ENCODE results near the gene STXBP6.

Gene STXBP6

DNA sequence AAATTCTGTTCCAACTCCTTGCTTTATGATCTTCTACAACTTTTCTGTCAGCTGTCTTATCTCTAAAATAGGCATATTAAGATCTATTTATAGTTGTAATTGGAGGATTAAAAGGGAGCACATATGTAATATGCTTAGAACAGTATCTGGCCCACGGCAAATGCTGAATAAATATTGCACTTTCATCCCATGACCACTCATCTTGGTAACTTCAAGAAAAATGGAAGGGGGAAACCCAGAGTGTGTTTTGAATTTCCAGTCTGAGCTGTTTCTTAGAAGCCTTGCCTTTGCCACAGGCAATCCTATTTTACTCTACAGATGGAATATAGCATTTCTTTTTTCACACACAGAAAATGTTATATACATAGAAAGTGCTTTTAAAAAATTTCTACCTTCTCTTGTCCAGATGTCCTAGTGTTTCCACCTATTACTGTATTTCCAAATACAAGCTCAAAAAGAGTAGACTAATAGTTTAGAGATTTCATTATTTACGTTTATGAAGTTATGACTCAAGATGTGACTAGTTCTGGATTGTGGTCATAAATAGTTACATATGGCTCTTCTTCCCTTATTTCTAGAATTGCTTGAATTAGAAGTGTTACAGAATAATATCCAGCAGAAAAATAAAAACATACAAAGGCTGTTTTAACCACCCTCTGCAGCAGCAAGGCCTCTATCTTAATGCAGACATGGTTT, 6.2 kb upstream of the STXBP6 start:
- Histone ChIP-seq H3K4me3 (ENCODE audit: low read depth, low read length) (no peak overlapping the region), H3K9me3 (ENCODE audit: control insufficient read depth, insufficient read depth, low read depth, low read length) (no peaks in the 10 kb centered on the region), H3K36me3 (ENCODE audit: control insufficient read depth in 2 of 2, insufficient read depth in 1 of 2, low read length in 2 of 2) (no peaks in the 10 kb centered on the region), H3K27ac (ENCODE audit: extremely low read depth, low read depth, low read length) (no peak overlapping the region), H3K4me1 (ENCODE audit: control insufficient read depth, insufficient read depth, low read length) (0 out of 2 replicates have a peak, but pooled peaks cover under 1% of the 10 kb centered on the region)
- ChIA-PET CTCF (interaction anchor here (0.6 to 1.4 kb wide), 3 partner anchors 37 to 378 kb away, joined by 3 to 4 read pairs (median 3); no protein-coding TSS in a partner anchor), POLR2A (no interaction called here)
- TF ChIP-seq BCL11B (tag by site-specific recombination; IDR thresholded peaks at IDR 0.05; ENCODE audit: low read depth) (no peak), ZBTB21 (tag by site-specific recombination; IDR thresholded peaks at IDR 0.05) (no peak)
- TF ChIP-seq, protein P1, sequence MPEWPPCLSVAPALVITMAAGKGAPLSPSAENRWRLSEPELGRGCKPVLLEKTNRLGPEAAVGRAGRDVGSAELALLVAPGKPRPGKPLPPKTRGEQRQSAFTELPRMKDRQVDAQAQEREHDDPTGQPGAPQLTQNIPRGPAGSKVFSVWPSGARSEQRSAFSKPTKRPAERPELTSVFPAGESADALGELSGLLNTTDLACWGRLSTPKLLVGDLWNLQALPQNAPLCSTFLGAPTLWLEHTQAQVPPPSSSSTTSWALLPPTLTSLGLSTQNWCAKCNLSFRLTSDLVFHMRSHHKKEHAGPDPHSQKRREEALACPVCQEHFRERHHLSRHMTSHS (tag by site-specific recombination; IDR thresholded peaks at IDR 0.05) = no peak

DNA sequence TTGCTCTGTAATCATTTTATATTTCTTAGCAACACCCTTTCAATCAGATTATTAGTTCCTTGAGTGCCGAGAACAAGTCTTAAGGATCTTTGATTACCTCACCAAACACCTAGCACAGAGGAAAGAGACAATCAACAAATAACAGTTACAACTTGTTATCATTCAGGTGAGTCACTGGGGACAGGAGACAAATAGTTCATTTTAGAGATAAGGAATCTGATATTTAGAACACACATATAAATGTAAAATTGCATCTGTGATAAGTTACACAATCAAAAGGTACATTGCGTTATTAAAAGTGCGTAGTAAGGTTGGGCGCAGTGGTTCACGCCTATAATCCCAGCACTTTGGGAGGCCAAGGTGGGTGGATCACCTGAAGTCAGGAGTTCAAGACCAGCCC, 5.1 kb upstream of the STXBP6 start:
- peaks cover 8% of the 10 kb centered on the region; the same call in 1 of the 2 replicates for H3K4me1 ChIP-seq (ENCODE audit: control insufficient read depth, insufficient read depth, low read length)
- no peak for TF ChIP-seq ZNF707 (tag by site-specific recombination; IDR thresholded peaks at IDR 0.05)
- no peak for TF ChIP-seq ZNF146 (tag by site-specific recombination; IDR thresholded peaks at IDR 0.05)
- no peak for TF ChIP-seq GLI4 (tag by site-specific recombination; IDR thresholded peaks at IDR 0.05)
- no peak for TF ChIP-seq EGR2 (tag by site-specific recombination; IDR thresholded peaks at IDR 0.05; ENCODE audit: low read depth)
- TF ChIP-seq, protein P2, sequence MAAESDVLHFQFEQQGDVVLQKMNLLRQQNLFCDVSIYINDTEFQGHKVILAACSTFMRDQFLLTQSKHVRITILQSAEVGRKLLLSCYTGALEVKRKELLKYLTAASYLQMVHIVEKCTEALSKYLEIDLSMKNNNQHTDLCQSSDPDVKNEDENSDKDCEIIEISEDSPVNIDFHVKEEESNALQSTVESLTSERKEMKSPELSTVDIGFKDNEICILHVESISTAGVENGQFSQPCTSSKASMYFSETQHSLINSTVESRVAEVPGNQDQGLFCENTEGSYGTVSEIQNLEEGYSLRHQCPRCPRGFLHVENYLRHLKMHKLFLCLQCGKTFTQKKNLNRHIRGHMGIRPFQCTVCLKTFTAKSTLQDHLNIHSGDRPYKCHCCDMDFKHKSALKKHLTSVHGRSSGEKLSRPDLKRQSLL (tag by site-specific recombination; IDR thresholded peaks at IDR 0.05) = no peak
- TF ChIP-seq, protein P3, sequence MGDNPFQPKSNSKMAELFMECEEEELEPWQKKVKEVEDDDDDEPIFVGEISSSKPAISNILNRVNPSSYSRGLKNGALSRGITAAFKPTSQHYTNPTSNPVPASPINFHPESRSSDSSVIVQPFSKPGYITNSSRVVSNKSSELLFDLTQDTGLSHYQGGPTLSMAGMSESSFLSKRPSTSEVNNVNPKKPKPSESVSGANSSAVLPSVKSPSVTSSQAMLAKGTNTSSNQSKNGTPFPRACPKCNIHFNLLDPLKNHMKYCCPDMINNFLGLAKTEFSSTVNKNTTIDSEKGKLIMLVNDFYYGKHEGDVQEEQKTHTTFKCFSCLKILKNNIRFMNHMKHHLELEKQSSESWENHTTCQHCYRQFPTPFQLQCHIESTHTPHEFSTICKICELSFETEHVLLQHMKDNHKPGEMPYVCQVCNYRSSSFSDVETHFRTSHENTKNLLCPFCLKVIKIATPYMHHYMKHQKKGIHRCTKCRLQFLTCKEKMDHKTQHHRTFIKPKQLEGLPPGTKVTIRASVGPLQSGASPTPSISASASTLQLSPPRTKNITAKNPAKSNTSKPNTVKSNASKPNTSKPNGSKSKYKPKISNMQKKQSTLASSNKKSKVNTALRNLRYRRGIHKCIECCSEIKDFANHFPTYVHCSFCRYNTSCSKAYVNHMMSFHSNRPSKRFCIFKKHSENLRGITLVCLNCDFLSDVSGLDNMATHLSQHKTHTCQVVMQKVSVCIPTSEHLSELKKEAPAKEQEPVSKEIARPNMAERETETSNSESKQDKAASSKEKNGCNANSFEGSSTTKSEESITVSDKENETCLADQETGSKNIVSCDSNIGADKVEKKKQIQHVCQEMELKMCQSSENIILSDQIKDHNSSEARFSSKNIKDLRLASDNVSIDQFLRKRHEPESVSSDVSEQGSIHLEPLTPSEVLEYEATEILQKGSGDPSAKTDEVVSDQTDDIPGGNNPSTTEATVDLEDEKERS (tag by site-specific recombination; IDR thresholded peaks at IDR 0.05) = no peak
- no peak for TF ChIP-seq ZNF624 (tag by site-specific recombination; IDR thresholded peaks at IDR 0.05)
- TF ChIP-seq ZNF473 (tag by site-specific recombination; IDR thresholded peaks at IDR 0.05) = no peak
- TF ChIP-seq ZNF664 (tag by site-specific recombination; IDR thresholded peaks at IDR 0.05) = no peak
- ChIA-PET POLR2A (no interaction called here), CTCF (interaction anchor here (1.6 kb wide), 1 partner anchor 78 kb away, joined by 4 read pairs; no protein-coding TSS in a partner anchor)
- H3K9me3 ChIP-seq (ENCODE audit: control insufficient read depth, insufficient read depth, low read depth, low read length) = no peaks in the 10 kb centered on the region
- H3K36me3 ChIP-seq (ENCODE audit: control insufficient read depth in 2 of 2, insufficient read depth in 1 of 2, low read length in 2 of 2) = no peaks in the 10 kb centered on the region
- H3K4me3 ChIP-seq (ENCODE audit: low read depth, low read length) = no peak overlapping the region
- H3K27ac ChIP-seq (ENCODE audit: extremely low read depth, low read depth, low read length) = no peak overlapping the region

DNA sequence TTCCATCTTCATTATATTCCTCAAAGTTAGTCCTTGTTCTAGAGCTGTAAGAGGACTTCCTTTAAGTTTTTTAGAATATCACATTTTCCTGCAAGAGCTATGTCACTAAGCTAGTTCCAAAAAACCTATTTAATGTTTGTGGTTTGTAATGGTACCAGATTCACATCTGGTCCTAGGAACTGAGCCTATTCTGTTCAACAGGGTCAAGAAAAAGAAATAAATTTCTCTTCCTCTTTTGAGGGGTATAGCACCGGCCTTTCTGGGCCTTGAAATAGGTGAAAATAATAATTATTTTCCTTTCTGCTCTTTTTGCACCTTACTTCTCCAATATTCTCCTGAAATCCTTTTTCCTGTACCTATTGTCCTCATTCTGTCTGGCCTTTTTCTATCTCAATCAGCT, 3.6 kb upstream of the STXBP6 start:
- H3K9me3 ChIP-seq (ENCODE audit: control insufficient read depth, insufficient read depth, low read depth, low read length) = no peaks in the 10 kb centered on the region
- CTCF ChIA-PET = interaction anchor here (0.6 to 1.8 kb wide), 4 partner anchors 9 to 1932 kb away, joined by 3 read pairs; no protein-coding TSS in a partner anchor
- H3K36me3 ChIP-seq (ENCODE audit: control insufficient read depth in 2 of 2, insufficient read depth in 1 of 2, low read length in 2 of 2) = no peaks in the 10 kb centered on the region
- POLR2A ChIA-PET = no interaction called here
- no peak overlapping the region for H3K4me3 ChIP-seq (ENCODE audit: low read depth, low read length)
- H3K4me1 ChIP-seq (ENCODE audit: control insufficient read depth, insufficient read depth, low read length) = peaks cover 15% of the 10 kb centered on the region
- H3K27ac ChIP-seq (ENCODE audit: extremely low read depth, low read depth, low read length) = no peak overlapping the region
- TF ChIP-seq ZNF76 (tag by site-specific recombination; IDR thresholded peaks at IDR 0.05; ENCODE audit: borderline replicate concordance, low read depth) (no peak), KLF1 (tag by site-specific recombination; IDR thresholded peaks at IDR 0.05) (no peak), BCL11A (tag by site-specific recombination; IDR thresholded peaks at IDR 0.05; ENCODE audit: low read depth) (no peak), ZNF350 (tag by site-specific recombination; IDR thresholded peaks at IDR 0.05) (no peak), ZNF274 (IDR thresholded peaks at IDR 0.05; ENCODE audit: low read length) (no peak), ZNF274 (tag by site-specific recombination; IDR thresholded peaks at IDR 0.05; ENCODE audit: borderline replicate concordance) (no peak)
- TF ChIP-seq, protein P4, sequence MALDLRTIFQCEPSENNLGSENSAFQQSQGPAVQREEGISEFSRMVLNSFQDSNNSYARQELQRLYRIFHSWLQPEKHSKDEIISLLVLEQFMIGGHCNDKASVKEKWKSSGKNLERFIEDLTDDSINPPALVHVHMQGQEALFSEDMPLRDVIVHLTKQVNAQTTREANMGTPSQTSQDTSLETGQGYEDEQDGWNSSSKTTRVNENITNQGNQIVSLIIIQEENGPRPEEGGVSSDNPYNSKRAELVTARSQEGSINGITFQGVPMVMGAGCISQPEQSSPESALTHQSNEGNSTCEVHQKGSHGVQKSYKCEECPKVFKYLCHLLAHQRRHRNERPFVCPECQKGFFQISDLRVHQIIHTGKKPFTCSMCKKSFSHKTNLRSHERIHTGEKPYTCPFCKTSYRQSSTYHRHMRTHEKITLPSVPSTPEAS (tag by site-specific recombination; IDR thresholded peaks at IDR 0.05) = no peak
- TF ChIP-seq, protein P5, sequence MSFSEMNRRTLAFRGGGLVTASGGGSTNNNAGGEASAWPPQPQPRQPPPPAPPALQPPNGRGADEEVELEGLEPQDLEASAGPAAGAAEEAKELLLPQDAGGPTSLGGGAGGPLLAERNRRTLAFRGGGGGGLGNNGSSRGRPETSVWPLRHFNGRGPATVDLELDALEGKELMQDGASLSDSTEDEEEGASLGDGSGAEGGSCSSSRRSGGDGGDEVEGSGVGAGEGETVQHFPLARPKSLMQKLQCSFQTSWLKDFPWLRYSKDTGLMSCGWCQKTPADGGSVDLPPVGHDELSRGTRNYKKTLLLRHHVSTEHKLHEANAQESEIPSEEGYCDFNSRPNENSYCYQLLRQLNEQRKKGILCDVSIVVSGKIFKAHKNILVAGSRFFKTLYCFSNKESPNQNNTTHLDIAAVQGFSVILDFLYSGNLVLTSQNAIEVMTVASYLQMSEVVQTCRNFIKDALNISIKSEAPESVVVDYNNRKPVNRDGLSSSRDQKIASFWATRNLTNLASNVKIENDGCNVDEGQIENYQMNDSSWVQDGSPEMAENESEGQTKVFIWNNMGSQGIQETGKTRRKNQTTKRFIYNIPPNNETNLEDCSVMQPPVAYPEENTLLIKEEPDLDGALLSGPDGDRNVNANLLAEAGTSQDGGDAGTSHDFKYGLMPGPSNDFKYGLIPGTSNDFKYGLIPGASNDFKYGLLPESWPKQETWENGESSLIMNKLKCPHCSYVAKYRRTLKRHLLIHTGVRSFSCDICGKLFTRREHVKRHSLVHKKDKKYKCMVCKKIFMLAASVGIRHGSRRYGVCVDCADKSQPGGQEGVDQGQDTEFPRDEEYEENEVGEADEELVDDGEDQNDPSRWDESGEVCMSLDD (tag by site-specific recombination; IDR thresholded peaks at IDR 0.05) = no peak

Measured in HEK293 (cell line).